SHP77 treated with DMSO at 0.1 percent for 48 hours (cell line): Measurements from ENCODE around the gene ZYX.

Source experiments
- DNase-seq: peaks from one replicate; lab custom pipeline; 2025; lab: John Stamatoyannopoulos, UW

ZYX gene, protein sequence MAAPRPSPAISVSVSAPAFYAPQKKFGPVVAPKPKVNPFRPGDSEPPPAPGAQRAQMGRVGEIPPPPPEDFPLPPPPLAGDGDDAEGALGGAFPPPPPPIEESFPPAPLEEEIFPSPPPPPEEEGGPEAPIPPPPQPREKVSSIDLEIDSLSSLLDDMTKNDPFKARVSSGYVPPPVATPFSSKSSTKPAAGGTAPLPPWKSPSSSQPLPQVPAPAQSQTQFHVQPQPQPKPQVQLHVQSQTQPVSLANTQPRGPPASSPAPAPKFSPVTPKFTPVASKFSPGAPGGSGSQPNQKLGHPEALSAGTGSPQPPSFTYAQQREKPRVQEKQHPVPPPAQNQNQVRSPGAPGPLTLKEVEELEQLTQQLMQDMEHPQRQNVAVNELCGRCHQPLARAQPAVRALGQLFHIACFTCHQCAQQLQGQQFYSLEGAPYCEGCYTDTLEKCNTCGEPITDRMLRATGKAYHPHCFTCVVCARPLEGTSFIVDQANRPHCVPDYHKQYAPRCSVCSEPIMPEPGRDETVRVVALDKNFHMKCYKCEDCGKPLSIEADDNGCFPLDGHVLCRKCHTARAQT

GRCh38 chr7:143380646-143381426 lies at the start of gene ZYX:
TSS of gene ZYX (plus strand) at chr7:143381345. CDS start at chr7:143381572, 227 bp downstream.
- DNase-seq, result peak; percentile 18

DNA sequence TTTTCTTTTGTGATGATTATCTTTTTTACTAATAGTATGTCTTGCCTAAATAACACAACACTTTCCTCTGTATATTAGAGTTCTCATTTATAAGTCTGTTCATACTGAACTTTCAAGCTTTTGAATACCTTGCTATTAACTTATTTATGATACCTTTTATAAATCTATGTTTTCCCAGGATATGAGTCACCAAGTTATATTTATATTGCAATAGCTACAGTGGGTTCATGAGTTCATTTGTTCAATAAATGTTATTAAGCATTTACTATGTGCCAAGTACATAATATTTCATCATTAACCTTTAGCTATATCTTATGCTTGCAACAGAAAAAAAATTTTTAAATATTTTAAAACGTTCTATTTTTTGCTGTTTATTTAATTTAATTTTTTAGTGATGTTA lies 46.9 kb upstream of the ZYX start:
- no peak for DNase-seq

DNA sequence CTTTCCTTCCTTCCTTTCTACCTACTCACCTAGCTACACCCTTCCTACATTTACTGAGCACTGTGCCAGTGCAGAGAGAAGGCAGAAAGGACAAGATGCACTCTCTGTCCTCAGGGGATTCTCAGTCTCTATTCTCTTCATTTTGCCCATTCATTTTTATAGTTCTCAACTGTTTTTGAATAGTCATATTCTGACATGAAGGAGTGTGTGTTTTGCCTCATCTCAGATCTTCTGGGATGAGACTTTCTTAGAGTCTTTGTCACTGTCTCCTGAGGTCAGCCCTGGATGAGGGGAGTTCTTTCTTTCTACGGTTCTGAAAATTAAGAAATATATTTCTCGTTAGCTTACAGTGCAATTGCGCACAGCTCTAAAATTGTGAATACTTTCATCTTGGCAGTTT lies 43.9 kb upstream of the ZYX start:
- no peak for DNase-seq

DNA sequence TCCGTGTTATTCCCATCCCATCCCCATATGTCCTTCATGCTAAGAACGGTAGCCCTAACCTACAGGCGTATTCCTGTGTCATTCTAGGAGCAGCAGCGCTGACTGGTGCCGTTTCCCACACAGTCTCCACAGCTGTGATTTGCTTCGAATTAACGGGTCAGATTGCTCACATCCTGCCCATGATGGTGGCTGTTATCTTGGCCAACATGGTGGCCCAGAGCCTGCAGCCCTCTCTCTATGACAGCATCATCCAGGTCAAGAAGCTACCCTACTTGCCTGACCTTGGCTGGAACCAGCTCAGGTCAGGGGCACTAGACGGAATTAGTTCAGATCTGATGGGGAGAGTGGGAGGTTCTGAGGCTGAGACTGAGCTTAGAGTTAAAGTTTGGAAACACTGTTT lies 39.3 kb upstream of the ZYX start:
- DNase-seq, result no peak

DNA sequence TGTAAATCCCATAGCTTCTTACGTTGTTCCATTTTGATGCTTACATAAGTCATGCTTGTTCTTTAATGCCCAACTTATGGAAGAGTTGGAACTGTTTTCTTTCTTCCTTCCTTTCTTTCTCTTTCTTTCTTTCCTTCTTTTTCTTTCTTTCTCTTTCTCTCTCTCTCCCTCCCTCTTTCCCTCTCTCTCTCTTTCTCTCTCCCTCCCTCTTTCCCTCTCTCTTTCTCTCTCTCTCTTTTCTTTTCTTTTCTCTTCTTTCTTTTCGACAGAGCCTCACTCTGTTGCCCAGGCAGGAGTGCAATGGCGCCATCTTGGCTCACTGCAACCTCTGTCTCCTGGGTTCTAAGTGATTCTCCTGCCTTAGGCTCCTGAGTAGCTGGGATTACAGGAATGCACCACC lies 37.5 kb upstream of the ZYX start:
- no peak for DNase-seq

DNA sequence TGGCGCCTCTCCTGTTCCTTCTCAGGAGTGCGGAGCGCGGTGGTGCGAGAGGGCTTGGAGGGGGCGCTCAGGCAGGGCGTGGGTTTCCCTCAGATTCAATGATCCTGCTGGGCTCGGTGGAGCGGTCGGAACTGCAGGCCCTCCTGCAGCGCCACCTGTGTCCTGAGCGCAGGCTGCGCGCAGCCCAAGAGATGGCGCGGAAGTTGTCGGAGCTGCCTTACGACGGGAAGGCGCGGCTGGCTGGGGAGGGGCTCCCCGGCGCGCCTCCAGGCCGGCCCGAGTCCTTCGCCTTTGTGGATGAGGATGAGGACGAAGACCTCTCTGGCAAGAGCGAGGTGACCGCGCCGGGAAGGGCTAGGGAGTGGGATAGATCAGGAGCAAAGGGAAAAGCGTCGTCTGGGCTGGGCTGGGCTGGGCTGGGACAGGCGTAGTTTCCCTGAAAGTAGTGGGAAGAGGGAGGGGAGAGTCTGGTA lies 35.7 kb upstream of the ZYX start:
- no peak for DNase-seq

GRCh38 chr7:143346018-143346417 lies 35.1 kb upstream of the ZYX start:
- DNase-seq, result no peak

DNA sequence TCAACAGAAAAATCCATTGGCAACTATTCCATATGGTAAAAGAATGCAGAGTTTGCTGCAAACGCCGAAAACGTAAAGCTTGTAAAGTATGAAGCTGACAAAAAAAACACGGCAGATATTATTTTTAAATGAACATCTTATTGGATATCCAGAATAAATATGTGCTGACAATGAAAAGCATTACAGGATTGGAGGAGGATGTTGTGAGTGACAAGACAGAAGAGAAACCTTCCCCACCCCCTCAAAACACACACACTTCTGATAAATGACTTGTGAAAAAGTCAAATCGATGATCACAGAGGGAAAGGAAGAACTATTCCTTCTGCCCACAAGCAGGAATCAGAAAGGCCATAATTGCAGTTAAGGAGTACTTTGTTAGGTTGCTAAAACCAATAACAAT lies 33.2 kb upstream of the ZYX start:
- no peak for DNase-seq

GRCh38 chr7:143351060-143351459 lies 30.1 kb upstream of the ZYX start:
- no peak for DNase-seq

GRCh38 chr7:143351574-143351973 lies 29.6 kb upstream of the ZYX start:
- no peak for DNase-seq

GRCh38 chr7:143352531-143353002 lies 28.6 kb upstream of the ZYX start:
- DNase-seq, result no peak

DNA sequence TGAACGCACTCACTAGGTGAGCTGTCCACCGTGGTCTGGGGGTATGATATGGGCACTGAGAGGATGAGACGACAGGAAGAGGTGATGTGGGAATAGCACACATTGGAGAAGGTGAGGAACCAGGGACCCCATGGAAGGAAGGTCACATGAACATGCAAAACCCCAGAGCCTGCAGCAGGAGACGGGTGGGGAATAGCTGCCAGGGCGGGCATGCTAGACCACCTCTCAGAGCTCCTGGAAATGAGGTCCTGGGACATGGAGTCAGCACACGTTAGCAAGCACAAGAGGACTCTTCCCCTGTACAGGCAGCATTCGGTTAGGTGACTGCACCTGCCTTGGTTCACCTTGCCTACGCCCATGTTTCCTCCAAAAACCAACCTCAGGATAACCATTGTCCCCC lies 26.8 kb upstream of the ZYX start:
- DNase-seq, result no peak

GRCh38 chr7:143354965-143355364 lies 26.2 kb upstream of the ZYX start:
- DNase-seq, result no peak

DNA sequence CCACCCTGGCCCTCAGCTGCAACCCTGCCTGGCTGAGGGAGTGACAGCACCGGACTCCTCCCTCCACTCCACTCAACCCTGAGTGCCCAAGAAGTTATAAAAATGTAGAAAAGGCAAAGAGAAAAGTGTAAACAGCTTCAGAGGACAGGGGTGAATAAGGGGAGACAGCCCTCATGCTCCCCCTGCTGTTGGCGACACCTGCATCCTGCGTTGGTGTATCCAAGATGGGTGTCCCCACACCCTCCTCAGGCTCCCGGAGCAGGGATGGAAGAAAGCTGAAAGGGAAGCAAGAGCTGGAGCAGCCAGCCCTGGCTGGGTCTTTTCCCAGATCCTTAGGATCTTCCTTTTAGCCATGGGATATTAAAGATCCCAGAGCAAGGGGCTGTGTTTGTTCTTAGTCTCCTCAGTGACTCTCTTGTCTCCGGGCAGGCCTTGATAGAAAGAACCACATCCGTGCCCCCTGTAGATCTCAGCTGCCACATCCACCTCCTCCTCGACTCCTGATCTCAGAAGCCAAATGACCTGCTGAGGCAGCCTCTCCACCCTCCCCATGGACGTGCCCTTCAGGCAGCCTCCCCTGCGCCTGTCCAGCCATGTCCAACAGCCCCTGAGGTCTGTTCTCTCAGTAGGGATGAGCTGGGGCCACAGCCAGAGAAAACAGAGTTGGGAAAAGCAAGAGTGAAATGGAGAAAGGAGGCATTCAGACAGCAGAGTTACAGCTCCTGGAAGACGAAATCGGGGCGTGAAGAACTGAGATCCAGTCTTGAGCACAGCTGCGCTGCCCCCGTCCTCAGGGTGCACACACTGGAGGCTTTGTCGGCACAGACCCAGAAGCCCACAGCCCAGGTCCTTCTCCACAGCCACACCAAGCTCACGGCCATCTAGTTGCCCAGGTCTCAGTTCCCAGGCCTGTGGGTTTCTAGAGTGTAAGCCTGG lies 25.4 kb upstream of the ZYX start:
- DNase-seq, result no peak

- no peak for DNase-seq
These were observed 24.6 kb upstream of the ZYX start for GRCh38 chr7:143356414-143357050.

DNA sequence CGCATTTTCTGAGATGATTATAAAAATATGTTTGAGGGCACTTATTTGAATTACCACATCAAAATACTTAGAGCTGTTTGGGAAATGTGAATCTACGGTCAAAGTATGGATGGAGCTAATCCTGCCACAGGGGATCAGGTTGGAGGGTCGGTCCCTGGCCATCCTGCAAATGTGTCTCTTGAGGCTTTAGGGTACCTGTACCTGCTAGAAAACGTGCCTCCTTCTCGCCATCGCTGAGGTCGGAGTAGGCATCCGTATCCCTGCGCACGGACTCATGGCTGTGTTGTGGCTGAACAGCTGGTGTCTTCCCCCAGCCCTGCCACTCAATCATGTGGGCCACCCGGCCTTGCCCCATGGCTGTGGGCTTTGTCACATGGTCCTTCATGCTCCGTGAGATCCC lies 22.5 kb upstream of the ZYX start:
- no peak for DNase-seq

- DNase-seq, result no peak
These were observed 21.3 kb upstream of the ZYX start for GRCh38 chr7:143359771-143360353.

GRCh38 chr7:143360788-143361551 lies 20.2 kb upstream of the ZYX start:
- DNase-seq, result no peak

DNA sequence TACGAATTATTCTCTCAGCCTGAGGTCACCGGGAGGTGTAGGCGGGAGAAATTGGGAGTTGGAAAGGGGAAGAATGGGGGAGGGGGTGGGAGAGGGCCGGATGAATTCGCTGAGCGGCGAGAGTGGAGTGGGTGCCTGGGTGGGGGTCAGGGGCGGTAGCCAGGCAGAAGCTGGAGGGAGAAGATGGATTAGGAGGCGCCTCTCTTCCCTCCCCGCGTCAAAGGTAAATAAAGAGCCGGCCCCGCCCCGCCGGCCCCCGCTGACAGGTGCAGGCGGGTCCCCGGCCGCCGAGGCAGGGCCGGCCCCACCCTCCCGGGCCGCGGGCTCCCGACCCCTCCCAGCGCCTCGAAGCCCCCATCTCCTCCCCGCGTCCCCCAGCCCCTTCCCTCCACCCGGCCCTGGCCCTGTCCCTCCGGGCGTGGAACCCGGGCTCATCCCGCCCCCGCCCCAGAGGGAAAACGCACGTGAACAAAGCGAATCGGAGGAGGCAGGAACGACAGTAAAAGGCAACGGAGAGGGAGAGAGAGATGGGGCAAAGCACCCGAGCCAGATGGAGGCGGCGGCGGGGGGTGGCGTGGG lies 19.5 kb upstream of the ZYX start:
- DNase-seq, result no peak
